HL-60 (cell line): ENCODE data around the gene LGI1.

Experiments
- REST ChIP-seq: IDR thresholded peaks from 2 replicates; pipeline ENCODE4 v1.6.1; 2012; ENCODE audit warnings: low read depth; ENCODE audit not compliant: insufficient replicate concordance
- TF ChIP-seq, protein P1 (sequence below): IDR thresholded peaks from one replicate; pipeline ENCODE4 v1.5.1; 2011; ENCODE audit warnings: low read length, control low read depth, inconsistent platforms; ENCODE audit not compliant: insufficient read depth

DNA sequence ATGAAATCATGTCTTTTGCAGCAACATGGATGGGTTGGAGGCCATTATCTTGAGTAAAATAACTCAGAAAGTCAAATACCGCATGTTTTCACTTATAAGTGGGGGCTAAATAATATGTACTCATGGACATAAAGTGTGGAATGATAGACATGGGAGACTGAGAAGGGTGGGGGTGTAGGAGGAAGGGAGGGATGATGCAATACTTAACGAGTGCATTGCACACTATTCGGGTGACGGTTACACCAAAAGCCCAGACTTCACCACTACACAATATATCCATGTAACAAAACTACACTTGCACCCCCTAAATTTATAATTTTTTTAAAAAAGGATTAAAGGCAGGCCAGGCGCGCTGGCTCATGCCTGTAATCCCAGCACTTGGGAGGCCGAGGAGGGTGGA, 13.6 kb downstream of the LGI1 start:
- TF ChIP-seq, protein P1, sequence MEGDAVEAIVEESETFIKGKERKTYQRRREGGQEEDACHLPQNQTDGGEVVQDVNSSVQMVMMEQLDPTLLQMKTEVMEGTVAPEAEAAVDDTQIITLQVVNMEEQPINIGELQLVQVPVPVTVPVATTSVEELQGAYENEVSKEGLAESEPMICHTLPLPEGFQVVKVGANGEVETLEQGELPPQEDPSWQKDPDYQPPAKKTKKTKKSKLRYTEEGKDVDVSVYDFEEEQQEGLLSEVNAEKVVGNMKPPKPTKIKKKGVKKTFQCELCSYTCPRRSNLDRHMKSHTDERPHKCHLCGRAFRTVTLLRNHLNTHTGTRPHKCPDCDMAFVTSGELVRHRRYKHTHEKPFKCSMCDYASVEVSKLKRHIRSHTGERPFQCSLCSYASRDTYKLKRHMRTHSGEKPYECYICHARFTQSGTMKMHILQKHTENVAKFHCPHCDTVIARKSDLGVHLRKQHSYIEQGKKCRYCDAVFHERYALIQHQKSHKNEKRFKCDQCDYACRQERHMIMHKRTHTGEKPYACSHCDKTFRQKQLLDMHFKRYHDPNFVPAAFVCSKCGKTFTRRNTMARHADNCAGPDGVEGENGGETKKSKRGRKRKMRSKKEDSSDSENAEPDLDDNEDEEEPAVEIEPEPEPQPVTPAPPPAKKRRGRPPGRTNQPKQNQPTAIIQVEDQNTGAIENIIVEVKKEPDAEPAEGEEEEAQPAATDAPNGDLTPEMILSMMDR = no peak
- no peak for TF ChIP-seq REST
